Upper lobe of left lung (tissue), 4 donors: ENCODE data around the gene PTGS2.

Source experiments
- POLR2A ChIP-seq, 4 donors: fragments of 450-650 bp; IDR thresholded peaks; one replicate each; pipeline ENCODE4 v1.5.1; 2016 to 2017; ENCODE audit warnings: antibody characterized with exemption in 4 of 4, mild to moderate bottlenecking in 2 of 4
- POLR2AphosphoS5 ChIP-seq, 2 donors: sonication (generic); formaldehyde crosslinking; IDR thresholded peaks; one replicate each; pipeline ENCODE4 v1.5.1; 2017; ENCODE audit warnings: antibody characterized with exemption in 2 of 2
- TF ChIP-seq, protein P1 (sequence below), 6 experiments: fragments of 450-650 bp in 4 of 6; fragments of 200-600 bp in 2 of 6; sonication (generic) in 2 of 6; IDR thresholded peaks; one replicate each; pipeline ENCODE4 v1.5.1; 2016 to 2019; ENCODE audit warnings: antibody characterized with exemption in 6 of 6

DNA sequence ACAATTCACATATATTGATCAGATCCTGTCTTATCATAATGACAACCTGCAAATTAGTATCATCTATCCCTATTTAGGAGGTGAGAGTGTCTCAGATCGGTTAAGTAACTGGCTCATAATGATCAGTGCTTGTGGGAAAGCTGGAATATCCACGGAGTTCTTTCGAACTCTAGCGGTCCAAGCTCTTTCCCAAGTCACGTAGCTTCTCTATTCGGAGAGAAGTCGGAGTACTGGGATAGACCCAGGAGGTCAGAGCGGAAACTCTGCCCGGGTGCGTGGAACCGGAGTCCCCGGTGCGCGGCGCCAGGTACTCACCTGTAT is 339 bp downstream of the PTGS2 start:
- TF ChIP-seq, protein P1, sequence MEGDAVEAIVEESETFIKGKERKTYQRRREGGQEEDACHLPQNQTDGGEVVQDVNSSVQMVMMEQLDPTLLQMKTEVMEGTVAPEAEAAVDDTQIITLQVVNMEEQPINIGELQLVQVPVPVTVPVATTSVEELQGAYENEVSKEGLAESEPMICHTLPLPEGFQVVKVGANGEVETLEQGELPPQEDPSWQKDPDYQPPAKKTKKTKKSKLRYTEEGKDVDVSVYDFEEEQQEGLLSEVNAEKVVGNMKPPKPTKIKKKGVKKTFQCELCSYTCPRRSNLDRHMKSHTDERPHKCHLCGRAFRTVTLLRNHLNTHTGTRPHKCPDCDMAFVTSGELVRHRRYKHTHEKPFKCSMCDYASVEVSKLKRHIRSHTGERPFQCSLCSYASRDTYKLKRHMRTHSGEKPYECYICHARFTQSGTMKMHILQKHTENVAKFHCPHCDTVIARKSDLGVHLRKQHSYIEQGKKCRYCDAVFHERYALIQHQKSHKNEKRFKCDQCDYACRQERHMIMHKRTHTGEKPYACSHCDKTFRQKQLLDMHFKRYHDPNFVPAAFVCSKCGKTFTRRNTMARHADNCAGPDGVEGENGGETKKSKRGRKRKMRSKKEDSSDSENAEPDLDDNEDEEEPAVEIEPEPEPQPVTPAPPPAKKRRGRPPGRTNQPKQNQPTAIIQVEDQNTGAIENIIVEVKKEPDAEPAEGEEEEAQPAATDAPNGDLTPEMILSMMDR (IDR thresholded peaks at IDR 0.05) = peak in 1 of 6 experiments; percentile 16
- TF ChIP-seq POLR2A (IDR thresholded peaks at IDR 0.05) (no peak), POLR2AphosphoS5 (IDR thresholded peaks at IDR 0.05) (no peak)
